ENCODE measurements around the gene MBNL2. TPM values are rescaled to one million over a fixed set of nuclear protein-coding genes. Genes with fewer than 3 reads are reported as not detected.

The MBNL2 gene
- total and polyA plus RNA-seq, 2 of the 13 experiments (the other 11 are each of a cell fraction or from before 2014, with no cell fraction given), result 30.8 to 59.0 TPM

GRCh38 chr13:97243915-97244781, 22.0 kb downstream of the MBNL2 start (continued):
- TF ChIP-seq, protein P1, sequence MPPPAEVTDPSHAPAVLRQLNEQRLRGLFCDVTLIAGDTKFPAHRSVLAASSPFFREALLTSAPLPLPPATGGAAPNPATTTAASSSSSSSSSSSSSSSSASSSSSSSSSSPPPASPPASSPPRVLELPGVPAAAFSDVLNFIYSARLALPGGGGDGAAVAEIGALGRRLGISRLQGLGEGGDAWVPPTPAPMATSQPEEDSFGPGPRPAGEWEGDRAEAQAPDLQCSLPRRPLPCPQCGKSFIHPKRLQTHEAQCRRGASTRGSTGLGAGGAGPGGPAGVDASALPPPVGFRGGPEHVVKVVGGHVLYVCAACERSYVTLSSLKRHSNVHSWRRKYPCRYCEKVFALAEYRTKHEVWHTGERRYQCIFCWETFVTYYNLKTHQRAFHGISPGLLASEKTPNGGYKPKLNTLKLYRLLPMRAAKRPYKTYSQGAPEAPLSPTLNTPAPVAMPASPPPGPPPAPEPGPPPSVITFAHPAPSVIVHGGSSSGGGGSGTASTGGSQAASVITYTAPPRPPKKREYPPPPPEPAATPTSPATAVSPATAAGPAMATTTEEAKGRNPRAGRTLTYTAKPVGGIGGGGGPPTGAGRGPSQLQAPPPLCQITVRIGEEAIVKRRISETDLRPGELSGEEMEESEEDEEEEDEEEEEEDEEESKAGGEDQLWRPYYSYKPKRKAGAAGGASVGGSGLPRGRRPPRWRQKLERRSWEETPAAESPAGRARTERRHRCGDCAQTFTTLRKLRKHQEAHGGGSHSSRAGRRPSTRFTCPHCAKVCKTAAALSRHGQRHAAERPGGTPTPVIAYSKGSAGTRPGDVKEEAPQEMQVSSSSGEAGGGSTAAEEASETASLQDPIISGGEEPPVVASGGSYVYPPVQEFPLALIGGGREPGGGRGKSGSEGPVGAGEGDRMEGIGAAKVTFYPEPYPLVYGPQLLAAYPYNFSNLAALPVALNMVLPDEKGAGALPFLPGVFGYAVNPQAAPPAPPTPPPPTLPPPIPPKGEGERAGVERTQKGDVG (CRISPR knock-in tag; IDR thresholded peaks at IDR 0.05; ENCODE audit: borderline replicate concordance), result no peak
- TF ChIP-seq AFF4 (CRISPR knock-in tag; IDR thresholded peaks at IDR 0.05), result peak; percentile 30; the same call in 1 of the 2 replicates
- TF ChIP-seq SNAPC5 (CRISPR knock-in tag; IDR thresholded peaks at IDR 0.05; ENCODE audit: borderline replicate concordance), result no peak
- no peak for TF ChIP-seq REXO4 (CRISPR knock-in tag; IDR thresholded peaks at IDR 0.05; ENCODE audit: borderline replicate concordance)
- TF ChIP-seq FOXK1 (CRISPR knock-in tag; IDR thresholded peaks at IDR 0.05; ENCODE audit: borderline replicate concordance, low read depth), result no peak
- TF ChIP-seq ZKSCAN8 (CRISPR knock-in tag; IDR thresholded peaks at IDR 0.05; ENCODE audit: borderline replicate concordance), result no peak
- TF ChIP-seq MED1 (CRISPR knock-in tag; IDR thresholded peaks at IDR 0.05), result peak; percentile 23; the same call in 1 of the 2 replicates
- no peak for TF ChIP-seq XRCC5 (optimal IDR thresholded peaks at IDR 0.05; ENCODE audit: low read length)
- no peak for TF ChIP-seq FOXP1 (IDR thresholded peaks at IDR 0.05)
- peak; percentile 25; the same call in 1 of the 2 replicates for TF ChIP-seq FOXP1 (CRISPR knock-in tag; IDR thresholded peaks at IDR 0.05)
- TF ChIP-seq GFI1 (CRISPR knock-in tag; IDR thresholded peaks at IDR 0.05; ENCODE audit: borderline replicate concordance), result peak; percentile 71
- TF ChIP-seq ZNF609 (CRISPR knock-in tag; IDR thresholded peaks at IDR 0.05; ENCODE audit: borderline replicate concordance), result peak; percentile 60; the same call in 1 of the 2 replicates
- no peak for TF ChIP-seq HDAC6 (IDR thresholded peaks at IDR 0.05; ENCODE audit: low read depth, low read length)
- TF ChIP-seq ZNF362 (CRISPR knock-in tag; IDR thresholded peaks at IDR 0.05; ENCODE audit: borderline replicate concordance), result peak; percentile 69
